K562 (cell line): ENCODE data around the gene CSNK1A1. TPM values are rescaled to one million over a fixed set of nuclear protein-coding genes. Genes with fewer than 3 reads are reported as not detected.

ENCODE experiments used
- DPF2 ChIP-seq: fragments of 450-650 bp; IDR thresholded peaks from 2 replicates; pipeline ENCODE4 v1.6.1; 2016
- KLF1 ChIP-seq: fragments of 450-650 bp; IDR thresholded peaks from 2 replicates; pipeline ENCODE4 v1.6.1; 2016; ENCODE audit warnings: missing genetic modification characterization, missing compliant biosample characterization
- MIER1 ChIP-seq: fragments of 450-650 bp; IDR thresholded peaks from 2 replicates; pipeline ENCODE4 v1.6.1; 2016; ENCODE audit warnings: antibody characterized with exemption, mild to moderate bottlenecking, low read depth
- MTA1 ChIP-seq: fragments of 450-650 bp; IDR thresholded peaks from 2 replicates; pipeline ENCODE4 v1.6.1; 2017; ENCODE audit warnings: borderline replicate concordance
- MTF1 ChIP-seq: fragments of 250-450 bp; sonication (Bioruptor Pico); IDR thresholded peaks from 2 replicates; pipeline ENCODE4 v1.9.0; 2021; ENCODE audit warnings: moderate library complexity, mild to moderate bottlenecking, inconsistent platforms, borderline replicate concordance
- RB1 ChIP-seq: fragments of 450-650 bp; IDR thresholded peaks from 2 replicates; pipeline ENCODE4 v1.6.1; 2017; ENCODE audit warnings: low read depth, mild to moderate bottlenecking
- SIRT6 ChIP-seq: IDR thresholded peaks from one replicate; pipeline ENCODE4 v1.6.1; 2012; ENCODE audit warnings: low read depth, mild to moderate bottlenecking, control low read depth, inconsistent platforms, low read length, moderate library complexity
- ZNF197 ChIP-seq: fragments of 200-800 bp; sonication (Bioruptor generic); IDR thresholded peaks from 2 replicates; pipeline ENCODE4 v1.6.1; 2016; ENCODE audit warnings: low read depth, missing genetic modification characterization, missing compliant biosample characterization
- ZNF224 ChIP-seq: sonication (generic); formaldehyde crosslinking; IDR thresholded peaks from 2 replicates; pipeline ENCODE4 v1.8.0; 2022; ENCODE audit warnings: mild to moderate bottlenecking, missing genetic modification reagents
- polyA plus RNA-seq, 8 experiments: library from polyadenylated mRNA; depleted of rRNA in 4 of 8; stranded (reverse) in 5 of 8; unstranded in 3 of 8; fragments of >200 nt; fragmentation: Nextera tagmentation in 2 of 8; fragmentation: Illumina TruSeq in 1 of 8; extraction: Ambion mirVana in 2 of 8; extraction: Trizol in 1 of 8; gene quantifications; 2 replicates each; pipeline versions ENCODE4 v1.2.1 to v1.2.3, GENCODE V29; 2011 to 2014; ENCODE audit warnings: inconsistent platforms in 1 of 8, missing spikeins in 1 of 8
- total RNA-seq, 7 experiments: library from RNA; depleted of rRNA in 6 of 7; stranded (reverse); fragments of >200 nt in 6 of 7; fragmentation: Illumina TruSeq in 2 of 7; extraction: Trizol in 2 of 7; gene quantifications; 2 replicates each; pipeline versions ENCODE4 v1.2.1 to v1.2.3, GENCODE V29; 2011 to 2021; ENCODE audit warnings: low replicate concordance in 1 of 7
- TF ChIP-seq, protein P1 (sequence below), 2 experiments: IDR thresholded peaks in 1 of 2; conservative IDR thresholded peaks in 1 of 2; 2 replicates each; pipeline ENCODE4 v1.6.1; 2016; ENCODE audit warnings: low read depth in 2 of 2, mild to moderate bottlenecking in 1 of 2, missing compliant biosample characterization in 1 of 2, missing genetic modification characterization in 1 of 2, moderate library complexity in 1 of 2
- TF ChIP-seq, protein P2 (sequence below): fragments of 450-650 bp; IDR thresholded peaks from 2 replicates; pipeline ENCODE4 v1.6.1; 2016; ENCODE audit warnings: antibody characterized with exemption
- TF ChIP-seq, protein P3 (sequence below): fragments of 450-650 bp; IDR thresholded peaks from 2 replicates; pipeline ENCODE4 v1.6.1; 2016; ENCODE audit warnings: mild to moderate bottlenecking, moderate library complexity

CSNK1A1 gene
- total and polyA plus RNA-seq, 9 of the 15 experiments (the other 6 are each of a cell fraction or from before 2014, with no cell fraction given) = 49.1 to 196 (median 154) TPM

DNA sequence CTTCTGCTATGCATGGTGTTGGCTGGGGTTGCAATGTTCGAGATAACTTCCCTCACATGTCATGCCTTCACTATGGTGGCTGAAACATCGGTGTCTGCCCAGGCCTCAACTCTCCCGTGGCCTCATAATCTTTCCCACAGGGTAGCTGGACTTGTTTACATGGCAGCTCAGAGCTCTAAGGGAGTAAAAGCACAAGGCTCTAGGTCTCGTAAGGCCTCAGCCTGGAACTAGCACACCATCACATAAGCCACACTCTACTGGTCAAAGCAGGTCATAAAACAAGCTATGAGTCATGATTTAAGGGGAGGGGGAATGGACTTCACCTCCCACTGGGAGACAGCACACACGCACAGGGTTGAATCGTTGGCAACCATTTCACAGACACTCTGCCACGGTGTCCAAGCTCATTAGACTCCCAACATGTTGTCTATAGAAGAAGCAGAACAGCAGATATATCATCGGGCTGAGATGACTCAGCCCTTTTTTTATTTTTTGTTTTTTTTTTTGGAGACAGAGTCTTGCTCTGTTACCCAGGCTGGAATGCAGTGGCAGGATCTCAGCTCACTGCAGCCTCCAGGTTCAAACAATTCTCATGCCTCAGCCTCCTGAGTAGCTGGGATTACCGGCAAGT is 105.4 kb downstream of the CSNK1A1 start (continued):
- TF ChIP-seq KLF1 (tag) (no peak), DPF2 (peak; percentile 94), ZNF197 (CRISPR knock-in tag) (no peak), SIRT6 (no peak), RB1 (no peak), MTA1 (peak; percentile 29; the same call in 1 of the 2 replicates), ZNF224 (CRISPR knock-in tag) (no peak), MIER1 (0 out of 2 replicates have a peak, but pooled peaks have one; percentile 46), MTF1 (CRISPR knock-in tag) (no peak)
- TF ChIP-seq, protein P1, sequence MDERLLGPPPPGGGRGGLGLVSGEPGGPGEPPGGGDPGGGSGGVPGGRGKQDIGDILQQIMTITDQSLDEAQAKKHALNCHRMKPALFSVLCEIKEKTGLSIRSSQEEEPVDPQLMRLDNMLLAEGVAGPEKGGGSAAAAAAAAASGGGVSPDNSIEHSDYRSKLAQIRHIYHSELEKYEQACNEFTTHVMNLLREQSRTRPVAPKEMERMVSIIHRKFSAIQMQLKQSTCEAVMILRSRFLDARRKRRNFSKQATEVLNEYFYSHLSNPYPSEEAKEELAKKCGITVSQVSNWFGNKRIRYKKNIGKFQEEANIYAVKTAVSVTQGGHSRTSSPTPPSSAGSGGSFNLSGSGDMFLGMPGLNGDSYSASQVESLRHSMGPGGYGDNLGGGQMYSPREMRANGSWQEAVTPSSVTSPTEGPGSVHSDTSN (CRISPR knock-in tag; IDR thresholded peaks at IDR 0.05; ENCODE audit: low read depth) = no peak
- TF ChIP-seq, protein P1 (tag; conservative IDR thresholded peaks at IDR 0.05; ENCODE audit: low read depth) = peak; percentile 69
- TF ChIP-seq, protein P2, sequence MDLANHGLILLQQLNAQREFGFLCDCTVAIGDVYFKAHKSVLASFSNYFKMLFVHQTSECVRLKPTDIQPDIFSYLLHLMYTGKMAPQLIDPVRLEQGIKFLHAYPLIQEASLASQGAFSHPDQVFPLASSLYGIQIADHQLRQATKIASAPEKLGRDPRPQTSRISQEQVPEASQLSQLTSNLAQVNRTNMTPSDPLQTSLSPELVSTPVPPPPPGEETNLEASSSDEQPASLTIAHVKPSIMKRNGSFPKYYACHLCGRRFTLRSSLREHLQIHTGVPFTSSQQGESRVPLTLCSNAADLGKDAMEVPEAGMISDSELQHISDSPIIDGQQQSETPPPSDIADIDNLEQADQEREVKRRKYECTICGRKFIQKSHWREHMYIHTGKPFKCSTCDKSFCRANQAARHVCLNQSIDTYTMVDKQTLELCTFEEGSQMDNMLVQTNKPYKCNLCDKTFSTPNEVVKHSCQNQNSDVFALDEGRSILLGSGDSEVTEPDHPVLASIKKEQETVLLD = peak; percentile 58; the same call in 1 of the 2 replicates
- TF ChIP-seq, protein P3, sequence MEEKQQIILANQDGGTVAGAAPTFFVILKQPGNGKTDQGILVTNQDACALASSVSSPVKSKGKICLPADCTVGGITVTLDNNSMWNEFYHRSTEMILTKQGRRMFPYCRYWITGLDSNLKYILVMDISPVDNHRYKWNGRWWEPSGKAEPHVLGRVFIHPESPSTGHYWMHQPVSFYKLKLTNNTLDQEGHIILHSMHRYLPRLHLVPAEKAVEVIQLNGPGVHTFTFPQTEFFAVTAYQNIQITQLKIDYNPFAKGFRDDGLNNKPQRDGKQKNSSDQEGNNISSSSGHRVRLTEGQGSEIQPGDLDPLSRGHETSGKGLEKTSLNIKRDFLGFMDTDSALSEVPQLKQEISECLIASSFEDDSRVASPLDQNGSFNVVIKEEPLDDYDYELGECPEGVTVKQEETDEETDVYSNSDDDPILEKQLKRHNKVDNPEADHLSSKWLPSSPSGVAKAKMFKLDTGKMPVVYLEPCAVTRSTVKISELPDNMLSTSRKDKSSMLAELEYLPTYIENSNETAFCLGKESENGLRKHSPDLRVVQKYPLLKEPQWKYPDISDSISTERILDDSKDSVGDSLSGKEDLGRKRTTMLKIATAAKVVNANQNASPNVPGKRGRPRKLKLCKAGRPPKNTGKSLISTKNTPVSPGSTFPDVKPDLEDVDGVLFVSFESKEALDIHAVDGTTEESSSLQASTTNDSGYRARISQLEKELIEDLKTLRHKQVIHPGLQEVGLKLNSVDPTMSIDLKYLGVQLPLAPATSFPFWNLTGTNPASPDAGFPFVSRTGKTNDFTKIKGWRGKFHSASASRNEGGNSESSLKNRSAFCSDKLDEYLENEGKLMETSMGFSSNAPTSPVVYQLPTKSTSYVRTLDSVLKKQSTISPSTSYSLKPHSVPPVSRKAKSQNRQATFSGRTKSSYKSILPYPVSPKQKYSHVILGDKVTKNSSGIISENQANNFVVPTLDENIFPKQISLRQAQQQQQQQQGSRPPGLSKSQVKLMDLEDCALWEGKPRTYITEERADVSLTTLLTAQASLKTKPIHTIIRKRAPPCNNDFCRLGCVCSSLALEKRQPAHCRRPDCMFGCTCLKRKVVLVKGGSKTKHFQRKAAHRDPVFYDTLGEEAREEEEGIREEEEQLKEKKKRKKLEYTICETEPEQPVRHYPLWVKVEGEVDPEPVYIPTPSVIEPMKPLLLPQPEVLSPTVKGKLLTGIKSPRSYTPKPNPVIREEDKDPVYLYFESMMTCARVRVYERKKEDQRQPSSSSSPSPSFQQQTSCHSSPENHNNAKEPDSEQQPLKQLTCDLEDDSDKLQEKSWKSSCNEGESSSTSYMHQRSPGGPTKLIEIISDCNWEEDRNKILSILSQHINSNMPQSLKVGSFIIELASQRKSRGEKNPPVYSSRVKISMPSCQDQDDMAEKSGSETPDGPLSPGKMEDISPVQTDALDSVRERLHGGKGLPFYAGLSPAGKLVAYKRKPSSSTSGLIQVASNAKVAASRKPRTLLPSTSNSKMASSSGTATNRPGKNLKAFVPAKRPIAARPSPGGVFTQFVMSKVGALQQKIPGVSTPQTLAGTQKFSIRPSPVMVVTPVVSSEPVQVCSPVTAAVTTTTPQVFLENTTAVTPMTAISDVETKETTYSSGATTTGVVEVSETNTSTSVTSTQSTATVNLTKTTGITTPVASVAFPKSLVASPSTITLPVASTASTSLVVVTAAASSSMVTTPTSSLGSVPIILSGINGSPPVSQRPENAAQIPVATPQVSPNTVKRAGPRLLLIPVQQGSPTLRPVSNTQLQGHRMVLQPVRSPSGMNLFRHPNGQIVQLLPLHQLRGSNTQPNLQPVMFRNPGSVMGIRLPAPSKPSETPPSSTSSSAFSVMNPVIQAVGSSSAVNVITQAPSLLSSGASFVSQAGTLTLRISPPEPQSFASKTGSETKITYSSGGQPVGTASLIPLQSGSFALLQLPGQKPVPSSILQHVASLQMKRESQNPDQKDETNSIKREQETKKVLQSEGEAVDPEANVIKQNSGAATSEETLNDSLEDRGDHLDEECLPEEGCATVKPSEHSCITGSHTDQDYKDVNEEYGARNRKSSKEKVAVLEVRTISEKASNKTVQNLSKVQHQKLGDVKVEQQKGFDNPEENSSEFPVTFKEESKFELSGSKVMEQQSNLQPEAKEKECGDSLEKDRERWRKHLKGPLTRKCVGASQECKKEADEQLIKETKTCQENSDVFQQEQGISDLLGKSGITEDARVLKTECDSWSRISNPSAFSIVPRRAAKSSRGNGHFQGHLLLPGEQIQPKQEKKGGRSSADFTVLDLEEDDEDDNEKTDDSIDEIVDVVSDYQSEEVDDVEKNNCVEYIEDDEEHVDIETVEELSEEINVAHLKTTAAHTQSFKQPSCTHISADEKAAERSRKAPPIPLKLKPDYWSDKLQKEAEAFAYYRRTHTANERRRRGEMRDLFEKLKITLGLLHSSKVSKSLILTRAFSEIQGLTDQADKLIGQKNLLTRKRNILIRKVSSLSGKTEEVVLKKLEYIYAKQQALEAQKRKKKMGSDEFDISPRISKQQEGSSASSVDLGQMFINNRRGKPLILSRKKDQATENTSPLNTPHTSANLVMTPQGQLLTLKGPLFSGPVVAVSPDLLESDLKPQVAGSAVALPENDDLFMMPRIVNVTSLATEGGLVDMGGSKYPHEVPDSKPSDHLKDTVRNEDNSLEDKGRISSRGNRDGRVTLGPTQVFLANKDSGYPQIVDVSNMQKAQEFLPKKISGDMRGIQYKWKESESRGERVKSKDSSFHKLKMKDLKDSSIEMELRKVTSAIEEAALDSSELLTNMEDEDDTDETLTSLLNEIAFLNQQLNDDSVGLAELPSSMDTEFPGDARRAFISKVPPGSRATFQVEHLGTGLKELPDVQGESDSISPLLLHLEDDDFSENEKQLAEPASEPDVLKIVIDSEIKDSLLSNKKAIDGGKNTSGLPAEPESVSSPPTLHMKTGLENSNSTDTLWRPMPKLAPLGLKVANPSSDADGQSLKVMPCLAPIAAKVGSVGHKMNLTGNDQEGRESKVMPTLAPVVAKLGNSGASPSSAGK = peak; percentile 86
